EH (cell line): ENCODE measurements around the gene PCK2.

Experiments used
- DNase-seq: peaks from one replicate; pipeline ENCODE4 v3.0.0-alpha.2; 2015; ENCODE audit warnings: low read depth

Gene PCK2

DNA sequence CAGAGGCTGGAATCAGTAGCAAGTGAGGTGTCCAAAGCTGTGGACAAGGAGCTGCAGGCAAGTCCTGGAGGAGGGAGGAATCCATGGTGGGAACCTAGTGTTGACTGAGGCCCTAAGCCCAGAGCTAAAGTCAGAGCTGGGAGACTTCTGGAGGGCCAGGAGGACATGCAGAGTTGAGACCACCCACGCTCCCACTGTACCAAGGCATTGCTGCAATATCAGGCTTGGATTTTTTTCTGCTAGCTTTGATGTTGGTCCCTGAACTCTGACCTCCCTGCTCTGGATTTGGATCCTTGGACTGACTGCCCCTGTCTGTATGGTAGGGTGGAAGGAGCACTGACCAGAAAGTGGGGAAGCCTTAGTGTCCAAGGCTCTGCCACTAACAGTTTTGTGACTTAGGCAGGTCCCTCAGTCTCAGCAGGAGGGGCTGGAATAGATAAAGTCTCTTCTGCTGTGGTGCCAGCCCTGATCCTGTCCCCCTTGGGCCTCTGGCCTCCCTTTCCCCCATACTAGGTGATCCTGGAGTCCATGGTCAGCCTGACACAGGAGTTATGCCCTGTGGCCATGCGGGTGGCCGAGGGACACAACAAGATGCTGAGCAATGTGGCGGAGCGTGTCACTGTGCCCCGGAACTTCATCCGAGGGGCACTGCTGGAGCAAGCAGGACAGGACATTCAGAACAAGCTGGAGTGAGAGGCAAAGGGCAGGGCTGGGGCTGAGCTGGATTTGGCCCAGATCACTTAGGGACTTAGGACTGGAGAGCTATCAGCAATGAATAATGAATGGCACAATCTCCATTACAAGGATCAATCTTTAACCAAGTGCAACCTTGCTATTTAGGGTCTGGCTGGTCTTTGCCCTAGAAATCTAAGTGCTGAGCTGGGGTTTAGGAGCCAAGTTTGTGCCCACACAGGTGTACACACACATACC lies 32.9 kb upstream of the PCK2 start:
- DNase-seq: no peak

DNA sequence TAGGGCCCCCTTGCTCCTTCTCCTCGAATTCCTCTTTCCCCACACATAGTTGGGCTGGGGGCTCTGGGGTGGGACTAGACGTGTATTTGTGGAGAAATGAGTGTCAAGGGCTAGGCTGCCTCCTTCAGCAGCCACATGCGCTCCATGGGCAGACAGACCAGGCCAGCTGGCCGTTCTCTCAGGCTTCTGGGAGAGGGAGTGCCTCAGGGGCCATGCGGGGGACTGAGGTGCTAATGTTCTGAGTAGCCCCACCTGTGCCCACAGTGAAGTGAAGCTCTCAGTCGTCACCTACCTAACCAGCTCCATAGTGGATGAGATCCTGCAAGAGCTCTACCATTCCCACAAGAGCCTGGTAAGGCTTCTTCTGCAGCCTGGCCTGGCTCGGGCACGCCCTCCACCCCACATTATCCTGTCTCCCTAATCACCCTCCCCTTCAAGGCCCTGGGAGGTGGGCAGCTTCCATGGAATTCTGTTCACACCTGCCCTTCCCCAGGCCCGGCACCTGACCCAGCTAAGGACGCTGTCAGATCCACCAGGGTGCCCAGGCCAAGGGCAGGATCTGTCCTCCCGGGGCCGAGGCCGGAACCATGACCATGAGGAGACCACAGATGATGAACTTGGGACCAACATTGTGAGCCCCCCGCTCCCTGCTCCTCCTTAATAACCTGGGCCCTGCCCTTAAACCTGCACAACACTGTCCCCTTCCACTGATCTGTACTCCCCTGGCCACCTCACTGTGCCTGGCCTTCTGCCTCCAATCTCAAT lies 31.7 kb upstream of the PCK2 start:
- DNase-seq: no peak

DNA sequence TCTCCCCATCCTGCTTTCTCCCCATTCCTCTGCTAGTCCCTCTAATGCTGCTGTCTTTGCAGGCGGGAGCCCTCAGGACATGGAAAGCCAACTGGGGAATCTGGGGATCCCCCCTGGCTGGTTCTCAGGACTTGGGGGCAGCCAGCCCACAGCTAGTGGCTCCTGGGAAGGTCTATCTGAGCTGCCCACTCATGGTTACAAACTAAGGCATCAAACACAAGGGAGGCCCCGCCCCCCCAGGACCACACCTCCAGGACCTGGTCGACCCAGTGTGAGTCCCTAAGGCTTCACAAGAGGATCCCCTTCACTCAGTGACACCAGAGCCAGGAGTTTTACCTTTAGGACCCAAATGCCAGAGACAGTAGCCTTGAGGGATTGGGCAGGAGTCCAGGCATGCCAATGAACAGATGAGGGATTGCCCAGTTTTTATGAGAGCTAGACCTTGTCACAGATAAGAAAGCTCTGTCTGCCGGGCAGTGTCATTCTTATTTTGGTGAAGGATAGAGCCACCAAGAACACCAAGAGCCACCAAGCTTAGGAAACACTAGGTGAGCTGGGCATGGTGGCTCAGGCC lies 30.8 kb upstream of the PCK2 start:
- no peak for DNase-seq

DNA sequence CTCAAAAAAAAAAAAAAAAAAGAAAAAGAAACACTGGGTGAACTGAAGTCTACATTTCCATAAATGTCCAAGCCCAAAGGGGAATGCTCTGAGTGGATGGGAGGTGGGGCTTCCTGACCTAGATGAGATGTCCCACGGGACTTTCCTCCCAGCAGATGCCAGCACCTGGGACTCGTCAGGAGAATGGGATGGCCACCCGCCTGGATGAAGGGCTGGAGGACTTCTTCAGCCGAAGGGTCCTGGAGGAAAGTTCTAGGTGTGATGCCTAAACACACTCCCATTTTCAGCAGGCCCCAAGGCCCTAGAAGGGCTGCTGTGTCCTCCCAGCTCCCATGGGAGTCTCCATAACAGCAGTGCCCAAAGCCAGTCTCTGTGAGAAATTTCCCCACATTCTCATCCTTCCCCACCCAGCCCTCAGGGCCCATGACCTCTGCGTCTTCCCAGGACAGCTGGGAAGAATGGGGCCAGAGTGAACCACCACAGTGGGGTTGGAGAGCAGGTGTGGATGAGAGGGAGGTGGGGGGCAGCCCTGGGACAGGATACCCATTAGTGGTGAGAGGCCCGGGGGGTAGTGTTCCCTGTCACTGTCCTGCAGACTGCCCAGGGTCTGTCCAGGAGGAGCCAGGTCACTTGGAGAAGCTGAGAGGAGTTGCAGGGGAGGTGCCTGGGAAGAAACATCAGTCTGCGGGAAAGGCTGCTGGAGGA lies 29.9 kb upstream of the PCK2 start:
- DNase-seq: no peak

DNA sequence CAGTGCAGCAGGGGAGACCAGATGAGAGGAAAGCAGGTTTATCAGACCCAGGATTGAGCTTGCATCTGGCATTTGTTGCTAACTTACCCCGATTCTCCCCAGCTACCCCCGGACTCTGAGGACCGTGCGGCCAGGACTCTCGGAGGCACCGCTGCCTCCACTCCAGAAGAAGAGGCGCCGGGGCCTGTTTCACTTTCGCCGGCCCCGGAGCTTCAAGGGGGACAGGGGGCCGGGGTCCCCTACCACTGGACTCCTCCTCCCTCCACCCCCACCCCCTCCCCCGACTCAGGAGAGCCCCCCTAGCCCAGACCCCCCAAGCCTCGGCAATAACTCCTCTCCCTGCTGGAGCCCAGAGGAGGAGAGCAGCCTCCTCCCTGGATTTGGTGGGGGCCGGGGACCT lies 29.3 kb upstream of the PCK2 start:
- no peak for DNase-seq

DNA sequence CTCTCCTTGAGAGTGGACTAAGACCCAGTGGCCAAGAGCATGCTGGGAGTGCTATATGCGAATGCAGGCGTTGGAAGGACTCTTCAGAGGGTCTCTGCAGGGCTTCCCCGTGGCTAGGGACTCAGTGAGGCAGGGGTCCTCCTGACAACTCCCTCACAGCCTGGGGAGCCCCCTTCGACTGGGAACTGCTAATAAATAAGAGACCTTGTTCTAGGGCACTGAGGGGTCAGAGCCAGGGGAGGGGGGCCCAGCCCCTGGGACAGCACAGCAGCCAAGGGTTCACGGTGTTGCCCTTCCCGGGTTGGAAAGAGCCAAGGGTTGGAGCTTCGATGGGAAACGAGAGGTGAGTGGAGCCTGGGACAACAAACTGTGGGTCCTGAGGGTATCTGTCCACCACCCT lies 28.7 kb upstream of the PCK2 start:
- DNase-seq: no peak

DNA sequence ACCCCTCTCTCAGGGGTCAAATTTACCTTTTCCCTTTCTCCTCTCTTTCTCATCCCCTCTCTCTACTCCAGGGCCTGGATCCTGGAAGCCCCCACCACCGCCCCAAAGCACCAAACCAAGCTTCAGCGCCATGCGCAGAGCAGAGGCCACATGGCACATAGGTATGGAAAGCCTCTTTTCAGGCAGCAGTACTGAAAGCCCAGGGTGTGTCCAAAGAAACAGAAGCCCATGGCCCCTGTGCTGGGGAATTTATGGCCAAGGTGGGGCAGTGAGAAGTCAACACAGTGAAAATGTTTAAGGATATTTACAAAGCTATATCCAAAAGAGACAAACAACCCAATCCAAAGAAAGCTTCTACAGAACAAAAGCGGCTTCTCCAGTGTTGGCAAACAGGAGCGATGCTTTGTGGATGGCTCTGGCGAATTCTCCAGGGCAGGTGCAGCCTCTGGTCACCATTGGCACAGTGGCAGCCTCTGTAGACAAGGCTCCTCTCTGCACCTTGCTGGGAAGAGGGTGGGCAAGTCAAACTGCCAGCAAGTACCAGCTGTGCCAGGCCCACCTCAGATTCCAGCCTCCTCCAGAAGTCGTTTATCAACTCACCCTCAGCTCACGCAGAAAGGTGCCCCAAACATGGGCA lies 27.5 kb upstream of the PCK2 start:
- no peak for DNase-seq

DNA sequence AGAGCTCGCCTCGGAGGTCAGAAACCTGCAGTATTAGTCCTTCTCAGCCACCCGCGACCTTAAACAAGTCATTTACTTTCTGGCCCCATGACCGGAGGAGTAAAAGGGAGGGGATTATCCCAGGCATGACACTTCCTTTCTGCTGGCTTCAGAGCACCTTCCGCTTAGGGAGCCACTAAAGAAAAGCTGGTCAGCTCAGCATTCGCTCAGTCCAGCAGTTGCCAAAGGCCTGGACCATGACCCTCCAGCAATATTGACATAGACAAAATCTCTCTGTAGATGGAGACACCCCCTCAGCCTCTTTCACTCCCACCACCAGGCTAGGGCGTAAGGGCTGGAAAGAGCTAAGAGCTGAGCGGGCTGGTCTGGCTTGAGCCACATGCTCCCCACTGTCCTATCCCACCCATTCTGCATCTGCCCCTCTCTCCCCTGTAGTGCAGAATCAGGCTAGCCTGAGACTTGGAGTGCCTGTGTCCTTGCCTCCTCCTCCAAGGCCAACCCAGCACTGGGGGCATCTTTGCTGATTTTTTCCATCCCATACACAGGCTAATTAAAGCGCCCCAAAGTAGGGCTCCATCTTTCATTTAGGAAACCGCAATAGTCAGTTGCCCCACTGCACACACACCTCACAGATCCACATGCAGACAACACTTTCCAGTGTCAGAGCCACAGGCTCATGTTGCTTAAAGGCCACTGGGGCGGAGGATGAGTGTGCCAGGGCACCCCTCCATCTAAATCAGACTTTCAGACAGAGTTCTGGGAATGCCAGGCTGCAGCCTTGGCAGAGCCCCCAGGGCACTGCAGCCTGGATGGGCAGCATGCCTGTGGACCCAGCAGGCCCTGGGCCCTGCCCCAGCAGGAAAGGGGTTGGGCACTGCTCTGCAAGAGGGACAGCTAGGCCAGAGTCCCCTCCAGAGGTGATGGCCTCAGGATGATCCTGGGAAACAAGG lies 26.7 kb upstream of the PCK2 start:
- no peak for DNase-seq

DNA sequence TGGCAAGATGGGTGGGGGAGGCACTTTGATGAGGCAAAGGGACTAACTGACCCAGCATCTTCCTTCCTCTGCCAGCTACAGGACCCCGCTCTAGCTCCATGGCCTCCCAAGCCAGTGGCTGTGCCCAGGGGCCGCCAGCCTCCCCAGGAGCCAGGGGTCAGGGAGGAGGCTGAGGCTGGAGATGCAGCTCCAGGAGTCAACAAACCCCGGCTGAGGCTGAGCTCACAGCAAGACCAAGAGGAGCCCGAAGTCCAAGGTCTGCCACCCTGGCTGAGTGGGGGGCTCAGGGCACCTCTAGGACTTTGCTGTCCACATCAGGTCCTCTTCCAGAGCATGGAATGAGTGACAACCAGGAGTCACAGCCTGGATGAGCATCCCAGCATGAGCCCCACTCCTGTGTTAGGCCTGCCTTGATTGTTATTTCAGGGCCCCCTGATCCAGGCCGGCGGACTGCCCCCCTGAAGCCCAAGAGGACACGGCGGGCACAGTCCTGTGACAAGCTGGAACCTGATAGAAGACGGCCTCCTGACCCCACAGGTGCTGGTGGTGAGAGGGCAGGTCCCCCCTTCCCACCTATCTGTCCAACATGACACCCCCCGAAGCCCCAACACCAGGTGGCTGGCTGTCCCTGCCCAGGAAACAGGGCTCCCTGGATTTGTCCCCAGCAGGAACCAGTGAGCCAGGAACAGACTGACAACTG lies 25.2 kb upstream of the PCK2 start:
- DNase-seq: no peak

DNA sequence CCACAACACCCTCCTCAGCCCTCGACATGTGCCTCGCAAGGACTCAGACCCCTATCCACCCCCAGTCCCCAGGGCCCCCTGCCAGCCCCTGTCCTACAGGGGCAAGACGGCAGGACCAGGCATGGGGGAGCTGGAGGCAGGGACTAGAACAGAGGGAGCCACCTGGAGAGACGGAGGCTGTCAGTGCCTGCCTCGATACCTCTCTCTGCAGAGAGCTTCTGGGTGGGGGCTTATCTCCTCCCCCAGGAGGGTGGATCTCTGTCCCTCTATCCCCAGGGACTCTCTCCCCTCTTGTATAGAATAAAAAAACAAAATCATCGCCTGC lies 24.7 kb upstream of the PCK2 start:
- DNase-seq: no peak

DNA sequence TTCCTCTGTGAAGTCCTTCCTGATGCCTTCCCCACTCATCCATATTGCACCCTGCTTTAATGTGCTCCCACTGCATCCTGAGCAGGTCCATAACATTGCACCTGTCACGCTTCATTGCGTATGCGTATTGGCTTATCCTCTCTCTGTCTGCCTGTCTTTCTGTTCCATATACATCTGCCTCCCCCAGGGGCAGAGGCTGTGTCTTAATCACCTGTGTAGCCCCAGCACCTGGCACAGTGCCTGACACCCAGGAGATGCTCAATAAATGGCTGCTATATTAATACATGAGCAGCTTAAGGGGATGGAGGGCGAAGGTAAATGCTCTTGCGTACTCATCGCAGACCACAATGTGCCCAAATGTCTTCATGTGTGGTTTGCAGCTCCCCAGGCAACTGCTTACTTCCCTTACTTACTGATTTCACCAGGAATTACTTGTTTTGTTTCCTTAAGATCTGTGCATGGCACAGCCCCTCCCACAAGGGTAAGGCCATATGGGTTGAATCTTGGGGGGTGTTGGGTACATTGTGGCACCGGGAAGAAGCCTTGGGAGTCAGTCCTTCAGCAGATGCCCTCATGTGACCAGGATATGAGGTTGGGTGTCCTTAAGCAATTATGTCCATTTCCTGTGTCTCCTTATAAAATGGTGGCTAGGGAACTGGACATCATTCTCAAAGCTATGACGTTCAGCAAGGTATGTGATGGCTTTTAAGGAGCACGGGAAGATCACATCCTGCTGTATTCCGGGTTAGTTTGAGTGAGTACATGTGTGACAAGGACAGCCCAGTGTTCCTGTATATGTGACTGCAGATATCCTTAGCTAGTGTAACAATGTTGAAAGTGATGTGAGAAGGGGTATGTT lies 23.6 kb upstream of the PCK2 start:
- no peak for DNase-seq

DNA sequence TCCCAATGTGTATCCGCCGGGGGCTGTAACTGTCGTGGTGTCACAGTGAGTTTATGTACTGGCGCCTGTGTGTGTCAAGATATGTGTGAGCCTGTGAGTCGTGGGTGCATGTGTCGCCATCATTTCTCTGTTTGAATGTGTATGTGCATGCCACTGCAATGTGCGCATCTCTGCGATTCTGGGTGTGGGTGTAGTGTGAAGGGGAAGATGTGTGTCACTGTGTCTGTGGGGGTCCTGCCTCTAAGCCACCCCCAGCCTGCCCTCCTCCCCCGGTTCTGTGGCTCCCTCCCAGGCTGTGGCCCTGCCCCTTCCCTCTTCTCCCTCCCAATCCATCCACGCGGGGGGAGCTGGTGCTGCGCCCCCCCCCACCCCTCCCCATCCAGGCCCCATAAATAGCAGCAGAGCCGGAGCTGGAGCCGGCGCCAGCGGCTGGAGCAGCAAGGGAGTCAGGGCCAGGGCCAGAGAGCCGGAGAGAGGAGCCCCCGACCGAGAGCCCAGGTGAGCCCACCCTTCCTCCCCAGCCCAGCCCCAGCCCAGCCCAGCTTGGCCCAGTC lies 22.9 kb upstream of the PCK2 start, which contains the start of gene CPNE6:
Gene CPNE6 (plus strand): TSS at position 419 of the 554 bp plus-strand sequence. CDS start 1,375 bp downstream, outside the sequence.
- DNase-seq: no peak

DNA sequence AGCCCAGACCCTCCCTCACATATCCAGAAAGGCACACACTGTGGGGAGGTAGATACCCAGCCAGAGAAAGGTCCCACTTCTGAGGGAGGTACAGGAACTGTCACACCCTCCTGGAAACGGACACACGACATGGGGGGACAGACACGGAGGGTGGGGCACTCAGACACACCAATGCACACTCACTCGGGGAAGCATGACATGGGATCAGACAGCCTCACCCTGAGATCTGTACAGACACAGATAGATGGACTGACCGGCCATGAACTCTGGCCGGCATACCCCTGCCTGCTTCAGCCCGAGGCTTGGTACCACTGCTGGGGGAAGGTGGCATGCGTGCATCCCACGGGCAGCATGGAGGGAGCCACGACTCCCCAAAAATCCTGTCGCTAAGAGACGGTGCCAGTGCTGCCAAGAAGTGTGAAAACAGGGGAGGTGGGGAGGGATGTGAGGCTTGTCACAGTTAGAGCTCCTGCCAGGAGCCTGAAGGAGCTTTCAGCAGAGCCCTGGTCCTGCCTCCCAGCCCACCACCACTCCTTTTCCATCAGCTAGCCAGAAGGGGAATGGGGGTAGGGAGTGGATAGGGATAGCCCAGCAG lies 22.2 kb upstream of the PCK2 start:
- no peak for DNase-seq

DNA sequence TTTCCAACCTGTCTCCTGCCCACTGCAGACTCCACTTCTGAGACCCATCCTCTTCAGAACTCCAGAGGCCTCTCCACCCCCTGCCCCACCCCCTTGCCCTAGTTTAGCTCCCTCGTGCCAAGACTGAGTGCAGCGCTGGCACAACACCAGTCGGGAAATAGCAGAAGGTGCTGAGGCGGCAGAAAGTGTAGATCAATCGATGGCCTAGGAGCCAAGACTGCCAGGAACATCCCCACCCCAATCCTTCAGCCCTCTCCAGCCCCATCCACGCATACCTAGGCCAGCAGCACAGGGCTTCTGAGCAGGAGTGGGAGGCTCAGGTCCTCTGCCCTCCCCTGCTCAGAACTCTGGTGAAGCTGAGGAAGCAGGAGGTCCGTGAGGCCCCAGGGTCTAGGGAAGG lies 21.7 kb upstream of the PCK2 start:
- no peak for DNase-seq

DNA sequence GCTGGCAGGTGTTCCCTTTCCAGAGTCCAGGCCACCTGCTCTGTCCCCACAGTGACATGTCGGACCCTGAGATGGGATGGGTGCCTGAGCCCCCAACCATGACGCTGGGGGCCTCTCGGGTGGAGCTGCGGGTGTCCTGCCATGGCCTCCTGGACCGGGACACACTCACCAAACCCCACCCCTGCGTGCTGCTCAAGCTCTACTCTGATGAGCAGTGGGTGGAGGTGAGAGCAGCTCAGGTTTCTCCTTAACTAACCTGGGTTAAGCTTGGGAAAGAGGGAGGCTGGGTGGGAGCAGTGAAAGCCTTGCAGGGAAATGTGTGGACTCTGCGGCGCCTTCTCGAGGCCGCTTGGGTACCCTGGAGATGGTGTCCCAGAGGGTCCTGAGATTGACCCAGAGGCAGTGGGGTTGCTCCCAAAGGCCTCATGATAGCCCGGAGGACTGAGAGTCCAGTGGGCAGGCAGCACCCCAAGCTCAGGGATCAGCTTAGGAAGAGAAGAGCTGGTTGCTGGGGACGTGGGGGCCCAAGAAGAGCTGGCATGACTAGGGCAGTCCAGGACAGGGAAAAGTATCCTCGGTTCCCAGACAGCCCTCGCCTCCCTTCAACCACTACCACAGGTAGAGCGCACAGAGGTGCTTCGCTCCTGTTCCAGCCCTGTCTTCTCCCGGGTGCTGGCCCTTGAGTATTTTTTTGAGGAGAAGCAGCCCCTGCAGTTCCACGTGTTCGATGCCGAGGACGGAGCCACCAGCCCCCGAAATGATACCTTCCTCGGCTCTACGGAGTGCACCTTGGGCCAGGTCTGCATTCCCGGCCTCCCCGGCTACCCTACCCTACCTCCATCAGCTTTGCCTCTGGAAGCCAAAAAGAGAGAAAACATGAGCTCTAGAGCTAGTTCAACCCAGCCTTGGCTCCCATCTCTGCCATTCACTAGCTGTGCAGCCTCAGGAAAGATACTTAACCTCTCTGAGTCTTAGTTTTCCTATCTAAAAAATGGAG lies 20.9 kb upstream of the PCK2 start:
- no peak for DNase-seq

DNA sequence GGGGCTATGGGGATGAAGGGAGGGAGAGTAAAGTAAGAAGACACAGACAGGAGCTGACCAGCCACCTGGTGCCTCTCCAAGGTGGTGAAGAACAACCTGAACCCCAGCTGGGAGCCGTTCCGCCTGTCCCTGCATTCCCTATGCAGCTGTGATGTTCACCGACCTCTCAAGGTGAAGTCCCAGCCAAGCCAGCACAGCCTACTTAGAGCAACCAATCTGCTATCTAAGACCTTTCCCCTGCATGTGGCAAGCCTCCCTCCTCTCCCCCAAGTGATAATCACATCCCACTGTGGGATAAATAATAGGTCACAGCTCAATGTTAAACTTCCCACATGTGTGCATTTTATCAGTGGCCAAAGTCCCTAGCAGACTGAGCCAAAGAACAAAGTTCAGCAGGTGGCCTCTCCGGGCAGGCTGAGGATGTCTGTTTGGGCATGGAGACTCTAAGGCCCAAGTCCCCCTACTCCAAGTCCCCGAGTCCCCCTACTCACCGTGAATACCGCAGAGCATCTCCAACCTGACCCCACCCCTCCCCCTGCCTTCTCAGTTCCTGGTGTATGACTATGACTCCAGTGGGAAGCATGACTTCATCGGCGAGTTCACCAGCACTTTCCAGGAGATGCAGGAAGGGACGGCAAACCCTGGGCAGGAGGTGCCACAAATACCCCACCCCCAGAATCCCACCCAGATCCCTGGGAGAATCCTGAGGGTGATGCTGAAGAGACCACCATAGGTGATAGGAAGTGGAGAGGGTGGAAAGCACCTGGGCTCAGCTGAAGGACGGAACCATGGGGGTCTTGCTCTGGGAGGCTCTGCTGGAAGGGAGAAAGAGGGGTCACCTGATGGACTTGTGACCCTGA lies 19.3 kb upstream of the PCK2 start:
- DNase-seq: no peak
